Mammary epithelial cell (primary cell): Measurements from ENCODE around the gene ARL5C.

Experiments
- EZH2 ChIP-seq: IDR thresholded peaks from 2 replicates; pipeline ENCODE4 v1.6.1; 2012; ENCODE audit warnings: low read length, inconsistent platforms, borderline replicate concordance
- TF ChIP-seq, protein P1 (sequence below), 2 donors: IDR thresholded peaks in 1 of 2; conservative IDR thresholded peaks in 1 of 2; 2 replicates each; pipeline ENCODE4 v1.5.1; 2011 to 2012; ENCODE audit warnings: inconsistent platforms in 2 of 2, low read length in 2 of 2, mild to moderate bottlenecking in 2 of 2, control low read depth in 1 of 2, low read depth in 1 of 2; ENCODE audit not compliant: insufficient read depth in 1 of 2; ENCODE audit errors: extremely low read depth in 1 of 2

DNA sequence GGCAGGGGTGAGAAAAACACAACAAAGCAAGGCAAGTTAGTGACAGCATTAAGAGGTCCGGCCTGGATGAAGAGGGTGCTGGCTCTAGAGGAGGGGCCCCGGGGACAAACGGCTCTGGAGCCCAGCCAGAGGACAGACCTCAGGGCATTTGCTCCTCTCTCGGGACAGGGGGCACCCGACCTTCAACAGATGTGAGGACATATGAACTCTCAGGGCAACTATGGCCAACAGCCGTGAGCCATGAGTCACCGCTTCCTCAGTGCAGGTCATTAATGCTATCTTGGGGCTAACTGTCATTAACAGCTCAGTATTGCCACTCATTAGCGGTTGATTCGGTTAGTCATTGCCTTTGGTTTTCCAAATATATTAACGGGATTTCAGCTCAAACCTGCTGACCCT is 9.7 kb upstream of the ARL5C start:
- TF ChIP-seq, protein P1, sequence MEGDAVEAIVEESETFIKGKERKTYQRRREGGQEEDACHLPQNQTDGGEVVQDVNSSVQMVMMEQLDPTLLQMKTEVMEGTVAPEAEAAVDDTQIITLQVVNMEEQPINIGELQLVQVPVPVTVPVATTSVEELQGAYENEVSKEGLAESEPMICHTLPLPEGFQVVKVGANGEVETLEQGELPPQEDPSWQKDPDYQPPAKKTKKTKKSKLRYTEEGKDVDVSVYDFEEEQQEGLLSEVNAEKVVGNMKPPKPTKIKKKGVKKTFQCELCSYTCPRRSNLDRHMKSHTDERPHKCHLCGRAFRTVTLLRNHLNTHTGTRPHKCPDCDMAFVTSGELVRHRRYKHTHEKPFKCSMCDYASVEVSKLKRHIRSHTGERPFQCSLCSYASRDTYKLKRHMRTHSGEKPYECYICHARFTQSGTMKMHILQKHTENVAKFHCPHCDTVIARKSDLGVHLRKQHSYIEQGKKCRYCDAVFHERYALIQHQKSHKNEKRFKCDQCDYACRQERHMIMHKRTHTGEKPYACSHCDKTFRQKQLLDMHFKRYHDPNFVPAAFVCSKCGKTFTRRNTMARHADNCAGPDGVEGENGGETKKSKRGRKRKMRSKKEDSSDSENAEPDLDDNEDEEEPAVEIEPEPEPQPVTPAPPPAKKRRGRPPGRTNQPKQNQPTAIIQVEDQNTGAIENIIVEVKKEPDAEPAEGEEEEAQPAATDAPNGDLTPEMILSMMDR (conservative IDR thresholded peaks at IDR 0.05 in 1 of 2, IDR thresholded peaks at IDR 0.05 in 1 of 2; ENCODE audit: extremely low read depth in 1 of 2, insufficient read depth in 1 of 2, low read depth in 1 of 2, low read length in 2 of 2): no peak
- no peak for TF ChIP-seq EZH2
